ENCODE results near the gene STAC.

The STAC gene

DNA sequence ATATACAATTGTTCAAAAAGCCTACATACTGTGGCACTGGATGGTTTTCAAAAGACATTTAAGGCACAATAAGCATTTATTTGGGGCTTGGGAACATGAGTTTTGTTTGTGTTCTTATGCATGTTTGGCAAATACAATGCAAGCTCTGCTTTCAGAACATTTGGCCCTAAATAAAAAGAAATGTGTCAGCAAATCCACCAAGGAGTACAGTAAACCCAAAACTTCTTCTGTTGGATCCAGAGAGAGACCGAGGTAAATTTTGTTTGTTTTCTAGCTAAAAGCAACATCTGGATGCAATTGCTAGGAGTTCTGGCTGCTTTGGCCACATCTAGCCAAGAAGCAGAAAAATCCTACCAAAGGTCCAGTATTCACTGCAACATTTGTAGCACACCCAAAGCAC is 215.2 kb downstream of the STAC start:
- no peak for TF ChIP-seq EZH2phosphoT487 (IDR thresholded peaks at IDR 0.05; ENCODE audit: low read depth)
- TF ChIP-seq, protein P1, sequence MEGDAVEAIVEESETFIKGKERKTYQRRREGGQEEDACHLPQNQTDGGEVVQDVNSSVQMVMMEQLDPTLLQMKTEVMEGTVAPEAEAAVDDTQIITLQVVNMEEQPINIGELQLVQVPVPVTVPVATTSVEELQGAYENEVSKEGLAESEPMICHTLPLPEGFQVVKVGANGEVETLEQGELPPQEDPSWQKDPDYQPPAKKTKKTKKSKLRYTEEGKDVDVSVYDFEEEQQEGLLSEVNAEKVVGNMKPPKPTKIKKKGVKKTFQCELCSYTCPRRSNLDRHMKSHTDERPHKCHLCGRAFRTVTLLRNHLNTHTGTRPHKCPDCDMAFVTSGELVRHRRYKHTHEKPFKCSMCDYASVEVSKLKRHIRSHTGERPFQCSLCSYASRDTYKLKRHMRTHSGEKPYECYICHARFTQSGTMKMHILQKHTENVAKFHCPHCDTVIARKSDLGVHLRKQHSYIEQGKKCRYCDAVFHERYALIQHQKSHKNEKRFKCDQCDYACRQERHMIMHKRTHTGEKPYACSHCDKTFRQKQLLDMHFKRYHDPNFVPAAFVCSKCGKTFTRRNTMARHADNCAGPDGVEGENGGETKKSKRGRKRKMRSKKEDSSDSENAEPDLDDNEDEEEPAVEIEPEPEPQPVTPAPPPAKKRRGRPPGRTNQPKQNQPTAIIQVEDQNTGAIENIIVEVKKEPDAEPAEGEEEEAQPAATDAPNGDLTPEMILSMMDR (IDR thresholded peaks at IDR 0.05; ENCODE audit: low read depth, low read length) = no peak
- Histone ChIP-seq H3K9me3 (ENCODE audit: insufficient read depth, low read length) (no peaks in the 10 kb centered on the region), H3K79me2 (ENCODE audit: low read length) (no peaks in the 10 kb centered on the region), H2AFZ (ENCODE audit: low read depth, low read length) (no peak overlapping the region), H3K27me3 (ENCODE audit: low read depth, low read length) (no peaks in the 10 kb centered on the region), H3K9ac (ENCODE audit: low read length) (no peak overlapping the region), H3K4me2 (ENCODE audit: low read length) (no peak overlapping the region), H4K20me1 (ENCODE audit: insufficient read depth, low read length) (no peaks in the 10 kb centered on the region), H3K4me3 (ENCODE audit: low read length) (no peak overlapping the region), H3K27ac (ENCODE audit: low read length) (no peak overlapping the region), H3K36me3 (replicated peaks; ENCODE audit: low read depth, low read length) (no peaks in the 10 kb centered on the region), H3K4me1 (ENCODE audit: low read length) (no peaks in the 10 kb centered on the region)

DNA sequence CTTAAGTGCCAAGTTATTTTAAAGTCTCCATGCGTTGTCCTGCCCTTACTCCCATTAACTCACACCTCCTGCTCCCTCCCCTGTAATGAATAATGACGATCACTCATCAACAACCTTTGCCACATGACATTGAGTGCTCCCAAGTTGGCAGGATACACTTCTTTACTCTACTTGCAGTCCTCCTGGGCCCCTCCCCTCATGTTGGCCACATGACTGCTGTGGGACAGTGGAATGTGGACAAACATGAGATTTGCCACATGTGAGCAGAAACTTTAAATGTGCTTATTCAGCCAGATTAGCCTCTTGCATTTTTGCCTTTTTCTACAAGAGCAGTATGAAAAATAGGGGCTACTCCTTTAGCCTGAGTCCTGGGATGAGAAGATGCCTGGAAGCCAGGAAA is 216.1 kb downstream of the STAC start:
- TF ChIP-seq EZH2phosphoT487 (IDR thresholded peaks at IDR 0.05; ENCODE audit: low read depth) = no peak
- TF ChIP-seq, protein P1 (IDR thresholded peaks at IDR 0.05; ENCODE audit: low read depth, low read length) = no peak
- no peak overlapping the region for H3K27ac ChIP-seq (ENCODE audit: low read length)

DNA sequence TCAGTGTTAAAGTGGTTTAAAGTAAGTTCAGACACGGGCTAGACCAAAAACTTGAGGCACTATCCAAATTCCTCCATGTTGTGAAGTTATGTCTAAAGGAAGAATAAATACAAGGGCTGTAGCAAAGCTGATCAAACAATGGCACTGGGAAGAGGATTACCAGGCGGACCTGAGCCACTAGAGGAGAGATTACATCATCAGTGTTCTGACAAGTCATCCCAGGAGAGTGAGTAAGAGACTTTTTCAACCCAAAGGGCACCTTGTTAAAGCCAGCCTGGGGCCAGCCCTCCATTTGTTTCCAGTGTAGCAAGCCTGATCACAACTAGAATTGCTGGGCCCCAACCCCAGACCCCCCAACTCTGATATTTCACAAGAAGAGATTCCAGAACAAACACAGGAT is 217.1 kb downstream of the STAC start:
- H2AFZ ChIP-seq (ENCODE audit: low read depth, low read length) = no peak overlapping the region

More for the DNA sequence above, 216.1 kb downstream of the STAC start:
- Histone ChIP-seq H3K36me3 (replicated peaks; ENCODE audit: low read depth, low read length) (no peaks in the 10 kb centered on the region), H3K4me3 (ENCODE audit: low read length) (no peak overlapping the region), H3K9ac (ENCODE audit: low read length) (no peak overlapping the region), H3K27me3 (ENCODE audit: low read depth, low read length) (no peaks in the 10 kb centered on the region), H4K20me1 (ENCODE audit: insufficient read depth, low read length) (no peaks in the 10 kb centered on the region), H2AFZ (ENCODE audit: low read depth, low read length) (no peak overlapping the region), H3K4me1 (ENCODE audit: low read length) (no peaks in the 10 kb centered on the region), H3K79me2 (ENCODE audit: low read length) (no peaks in the 10 kb centered on the region), H3K4me2 (ENCODE audit: low read length) (no peak overlapping the region), H3K9me3 (ENCODE audit: insufficient read depth, low read length) (no peaks in the 10 kb centered on the region)

More for the DNA sequence above, 217.1 kb downstream of the STAC start:
- H3K79me2 ChIP-seq (ENCODE audit: low read length) = no peaks in the 10 kb centered on the region
- no peak overlapping the region for H3K4me3 ChIP-seq (ENCODE audit: low read length)
- H3K27me3 ChIP-seq (ENCODE audit: low read depth, low read length) = no peaks in the 10 kb centered on the region
- no peak overlapping the region for H3K9ac ChIP-seq (ENCODE audit: low read length)
- H3K9me3 ChIP-seq (ENCODE audit: insufficient read depth, low read length) = no peaks in the 10 kb centered on the region
- no peaks in the 10 kb centered on the region for H3K36me3 ChIP-seq (replicated peaks; ENCODE audit: low read depth, low read length)
- no peaks in the 10 kb centered on the region for H3K4me1 ChIP-seq (ENCODE audit: low read length)
- no peak overlapping the region for H3K27ac ChIP-seq (ENCODE audit: low read length)
- H4K20me1 ChIP-seq (ENCODE audit: insufficient read depth, low read length) = no peaks in the 10 kb centered on the region
- H3K4me2 ChIP-seq (ENCODE audit: low read length) = no peak overlapping the region
- TF ChIP-seq, protein P1 (IDR thresholded peaks at IDR 0.05; ENCODE audit: low read depth, low read length) = no peak
